ENCODE measurements around the gene THSD4.

DNA sequence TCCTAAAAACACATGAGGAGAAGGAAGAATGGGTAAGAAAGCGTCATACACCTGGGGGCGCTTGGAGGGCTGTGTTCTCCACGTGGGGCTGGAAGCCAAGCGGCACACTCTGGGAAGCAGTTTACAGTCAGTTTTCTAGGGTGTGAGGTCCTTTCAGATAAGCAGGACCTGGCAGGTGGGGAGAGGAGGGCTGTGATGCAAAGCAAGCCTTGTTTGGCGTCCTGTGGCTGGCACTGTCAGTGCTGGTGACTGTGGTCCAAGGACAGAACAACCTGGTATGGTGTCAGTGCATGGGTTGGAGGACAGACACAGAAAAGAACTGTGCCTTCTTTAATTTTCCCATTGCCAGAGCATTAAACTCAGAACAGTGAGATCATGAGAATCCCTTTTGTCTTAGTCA, 434.4 kb downstream of the THSD4 start:
- TF ChIP-seq EZH2phosphoT487 (IDR thresholded peaks at IDR 0.05; ENCODE audit: borderline replicate concordance, low read depth, low read length) = no peak
- TF ChIP-seq, protein P1, sequence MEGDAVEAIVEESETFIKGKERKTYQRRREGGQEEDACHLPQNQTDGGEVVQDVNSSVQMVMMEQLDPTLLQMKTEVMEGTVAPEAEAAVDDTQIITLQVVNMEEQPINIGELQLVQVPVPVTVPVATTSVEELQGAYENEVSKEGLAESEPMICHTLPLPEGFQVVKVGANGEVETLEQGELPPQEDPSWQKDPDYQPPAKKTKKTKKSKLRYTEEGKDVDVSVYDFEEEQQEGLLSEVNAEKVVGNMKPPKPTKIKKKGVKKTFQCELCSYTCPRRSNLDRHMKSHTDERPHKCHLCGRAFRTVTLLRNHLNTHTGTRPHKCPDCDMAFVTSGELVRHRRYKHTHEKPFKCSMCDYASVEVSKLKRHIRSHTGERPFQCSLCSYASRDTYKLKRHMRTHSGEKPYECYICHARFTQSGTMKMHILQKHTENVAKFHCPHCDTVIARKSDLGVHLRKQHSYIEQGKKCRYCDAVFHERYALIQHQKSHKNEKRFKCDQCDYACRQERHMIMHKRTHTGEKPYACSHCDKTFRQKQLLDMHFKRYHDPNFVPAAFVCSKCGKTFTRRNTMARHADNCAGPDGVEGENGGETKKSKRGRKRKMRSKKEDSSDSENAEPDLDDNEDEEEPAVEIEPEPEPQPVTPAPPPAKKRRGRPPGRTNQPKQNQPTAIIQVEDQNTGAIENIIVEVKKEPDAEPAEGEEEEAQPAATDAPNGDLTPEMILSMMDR (conservative IDR thresholded peaks at IDR 0.05; ENCODE audit: low read length) = no peak
